Measurements from ENCODE around the gene MYO1C.
"Not testable (repeated sequence)": the region's sequence is repeated elsewhere in the genome, so short reads cannot be mapped to it uniquely, and the experiment has no call there.

The MYO1C gene

GRCh38 chr17:1464186-1464585 lies 28.3 kb downstream of the MYO1C start:
- DNase-seq (no peak), ATAC-seq (no peak)

GRCh38 chr17:1462164-1463112 lies 30.0 kb downstream of the MYO1C start:
- ATAC-seq (no peak), DNase-seq (no peak)

- ATAC-seq: no peak
- DNase-seq: no peak
Measured at GRCh38 chr17:1461198-1461944, 31.1 kb downstream of the MYO1C start.

- no peak for DNase-seq
- ATAC-seq: no peak
Measured at GRCh38 chr17:1460233-1460632, 32.3 kb downstream of the MYO1C start.

- ATAC-seq (peak; percentile 92), DNase-seq (peak; percentile 100)
Measured at GRCh38 chr17:1455797-1456599, 36.5 kb downstream of the MYO1C start, which contains the start of gene CRK. CRK (minus strand) TSS chr17:1456232; CDS start chr17:1456117, 115 bp downstream.

GRCh38 chr17:1455291-1455796 lies 37.1 kb downstream of the MYO1C start:
- ATAC-seq (peak; percentile 26), DNase-seq (peak; percentile 51)

- ATAC-seq: no peak
Measured at GRCh38 chr17:1454541-1454940, 37.9 kb downstream of the MYO1C start.

GRCh38 chr17:1453694-1454093 lies 38.8 kb downstream of the MYO1C start:
- DNase-seq, ATAC-seq: not testable (repeated sequence)

More at GRCh38 chr17:1454541-1454940, 37.9 kb downstream of the MYO1C start:
- no peak for DNase-seq

GRCh38 chr17:1452836-1453235 lies 39.6 kb downstream of the MYO1C start:
- no peak for DNase-seq
- no peak for ATAC-seq

- not testable (repeated sequence) for ATAC-seq, DNase-seq
Measured at GRCh38 chr17:1450261-1450660, 42.2 kb downstream of the MYO1C start.

- no peak for DNase-seq
- ATAC-seq: no peak
Measured at GRCh38 chr17:1449412-1449967, 43.0 kb downstream of the MYO1C start.

GRCh38 chr17:1447052-1447451 lies 45.4 kb downstream of the MYO1C start:
- DNase-seq (no peak), ATAC-seq (no peak)

GRCh38 chr17:1446201-1446600 lies 46.3 kb downstream of the MYO1C start:
- no peak for ATAC-seq
- no peak for DNase-seq

GRCh38 chr17:1445695-1446094 lies 46.8 kb downstream of the MYO1C start:
- ATAC-seq: not testable (repeated sequence)

GRCh38 chr17:1442721-1443120 lies 49.8 kb downstream of the MYO1C start:
- not testable (repeated sequence) for DNase-seq, ATAC-seq

More at GRCh38 chr17:1445695-1446094, 46.8 kb downstream of the MYO1C start:
- DNase-seq: not testable (repeated sequence)

GRCh38 chr17:1442187-1442586 lies 50.3 kb downstream of the MYO1C start:
- ATAC-seq: no peak

GRCh38 chr17:1440921-1441320 lies 51.6 kb downstream of the MYO1C start:
- no peak for ATAC-seq
- DNase-seq: no peak

More at GRCh38 chr17:1442187-1442586, 50.3 kb downstream of the MYO1C start:
- no peak for DNase-seq

- DNase-seq (no peak), ATAC-seq (no peak)
Measured at GRCh38 chr17:1438593-1439083, 53.8 kb downstream of the MYO1C start.

GRCh38 chr17:1435326-1435725 lies 57.2 kb downstream of the MYO1C start:
- ATAC-seq: no peak
- no peak for DNase-seq

- no peak for ATAC-seq
Measured at GRCh38 chr17:1434150-1434549, 58.3 kb downstream of the MYO1C start.

GRCh38 chr17:1431631-1432104 lies 60.8 kb downstream of the MYO1C start:
- no peak for DNase-seq
- ATAC-seq: peak; percentile 57

More at GRCh38 chr17:1434150-1434549, 58.3 kb downstream of the MYO1C start:
- no peak for DNase-seq

Measured in stimulated activated naive CD8-positive, alpha-beta T cell treated with anti-CD3 and anti-CD28 coated beads, Interleukin-15, Interleukin-2, amounts not matched to agents 100 U/mL and 50 U/mL, for 24 hours (primary cell).